Activated CD8-positive, alpha-beta memory T cell treated with anti-CD3 and anti-CD28 coated beads, Interleukin-2, amount 50 U/mL, for 1 hour (primary cell): ENCODE measurements around the gene TCF7L1.
"Not testable (repeated sequence)": the region's sequence is repeated elsewhere in the genome, so short reads cannot be mapped to it uniquely, and the experiment has no call there.

Experiments
- DNase-seq: peaks from one replicate; pipeline ENCODE4 v3.0.0-alpha.2; 2020; ENCODE audit errors: extremely low read depth

The TCF7L1 gene

DNA sequence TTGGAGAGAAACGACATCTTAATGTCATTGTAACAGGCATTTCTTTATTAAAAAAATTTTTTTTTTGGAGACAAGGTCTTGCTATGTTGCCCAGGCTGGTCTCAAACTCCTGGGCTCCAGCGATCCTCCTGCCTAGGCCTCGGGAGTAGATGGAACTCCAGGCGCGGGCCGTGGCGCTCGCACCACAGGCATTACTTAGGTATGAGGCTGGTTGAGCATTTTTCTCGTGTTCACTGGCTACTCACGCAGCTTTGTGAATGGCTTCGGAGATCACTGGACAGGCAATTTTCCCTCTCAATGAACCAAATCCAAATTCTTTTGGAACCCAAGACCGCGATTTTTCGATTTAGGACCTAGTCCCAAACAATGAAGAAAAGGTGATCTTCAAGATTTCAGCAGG is 795 bp upstream of the TCF7L1 start:
- no peak for DNase-seq

DNA sequence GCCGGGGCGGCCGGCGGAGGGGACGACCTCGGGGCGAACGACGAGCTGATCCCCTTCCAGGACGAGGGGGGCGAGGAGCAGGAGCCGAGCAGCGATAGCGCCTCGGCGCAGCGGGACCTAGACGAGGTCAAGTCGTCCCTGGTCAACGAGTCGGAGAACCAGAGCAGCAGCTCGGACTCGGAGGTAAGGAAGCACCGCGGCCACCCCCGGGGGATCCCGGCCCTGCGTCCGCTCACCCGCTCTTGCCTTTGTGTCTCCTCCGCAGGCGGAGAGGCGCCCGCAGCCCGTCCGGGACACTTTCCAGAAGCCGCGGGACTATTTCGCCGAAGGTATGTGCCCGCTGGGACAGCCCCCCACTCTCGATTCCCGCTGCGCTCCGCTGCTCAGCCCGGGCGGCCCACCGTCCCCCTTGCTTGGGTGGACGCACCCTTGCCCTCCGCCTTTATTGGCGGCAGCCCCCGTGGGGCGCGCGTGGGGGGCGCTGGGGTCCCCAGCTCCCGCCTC is 611 bp downstream of the TCF7L1 start:
- no peak for DNase-seq

DNA sequence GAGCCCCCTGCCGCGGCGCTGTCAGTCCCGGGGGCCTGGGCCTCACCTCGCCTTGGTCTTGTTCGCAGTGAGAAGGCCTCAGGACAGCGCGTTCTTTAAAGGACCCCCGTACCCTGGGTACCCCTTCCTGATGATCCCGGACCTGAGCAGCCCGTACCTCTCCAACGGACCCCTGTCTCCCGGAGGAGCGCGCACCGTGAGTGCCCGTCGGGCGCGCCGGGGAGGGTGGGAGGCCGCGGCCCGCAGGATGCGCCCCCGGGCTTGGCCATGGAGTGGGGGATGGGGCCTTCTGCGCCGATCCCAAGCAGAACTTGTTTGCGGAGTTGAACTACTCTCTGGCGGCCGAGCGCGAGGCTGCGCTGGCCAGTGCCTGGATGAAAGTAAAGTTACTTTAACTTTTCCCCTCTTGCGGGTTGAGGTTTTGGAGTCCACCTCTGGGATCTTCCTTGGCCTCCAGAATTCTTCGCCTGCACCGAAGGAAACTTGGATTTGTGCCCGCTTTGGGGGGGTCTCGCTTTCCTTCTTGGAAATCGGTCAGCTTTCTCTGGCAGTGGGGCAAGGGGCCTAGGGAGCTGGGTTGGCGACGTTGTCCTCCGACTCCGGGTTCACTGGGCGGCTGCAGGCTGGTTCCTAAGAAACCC is 1.2 kb downstream of the TCF7L1 start:
- DNase-seq, result no peak

DNA sequence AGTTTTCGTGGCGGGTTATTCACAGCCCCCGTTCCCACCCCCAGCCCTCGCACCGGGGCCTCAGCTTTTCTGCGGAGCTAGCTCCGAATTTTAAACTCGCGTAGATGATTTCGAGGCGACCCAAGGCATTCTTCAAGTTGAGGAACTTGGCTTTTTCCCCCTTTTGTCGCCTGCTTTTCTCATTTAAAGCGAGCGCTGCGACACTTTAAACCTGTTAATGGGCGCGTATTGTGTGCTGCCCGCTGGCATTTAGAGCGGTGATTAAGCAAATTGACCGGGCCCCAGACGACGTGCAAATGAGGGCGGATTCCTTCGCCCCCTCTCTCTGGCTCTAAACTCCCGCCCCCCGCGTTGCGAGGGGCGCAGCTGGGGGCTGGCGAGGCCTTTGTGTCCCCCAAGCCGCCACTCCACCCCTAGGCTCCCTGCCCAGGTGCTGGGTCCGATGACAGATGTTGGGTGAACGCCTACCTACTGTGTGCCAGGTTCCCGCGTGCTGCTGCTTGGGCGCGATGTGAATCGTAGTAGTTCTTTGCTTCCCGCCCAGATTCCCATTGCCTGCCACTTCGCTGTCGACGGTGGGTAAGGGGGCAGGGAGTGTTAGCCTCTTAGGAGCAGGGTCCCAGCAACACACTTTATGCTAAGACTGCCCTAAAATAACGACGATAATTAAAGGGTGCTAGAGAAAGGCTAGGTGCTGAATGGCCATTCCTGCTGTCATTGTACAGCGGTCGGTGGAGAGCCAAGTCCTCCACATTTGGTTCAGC is 1.9 kb downstream of the TCF7L1 start:
- no peak for DNase-seq

DNA sequence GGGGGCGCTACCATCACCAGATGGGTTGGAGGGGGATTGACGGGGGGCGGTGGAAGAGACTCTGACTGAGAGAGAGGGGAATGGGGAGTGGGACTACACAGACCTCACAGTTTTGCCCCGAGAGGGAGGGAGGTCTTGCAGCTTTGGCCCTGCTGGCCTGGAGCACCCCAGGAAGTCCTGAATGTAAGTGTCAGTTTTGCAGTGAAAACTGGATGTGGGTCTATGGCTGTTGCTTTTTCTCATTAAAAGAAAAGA is 2.4 kb downstream of the TCF7L1 start:
- DNase-seq, result no peak

DNA sequence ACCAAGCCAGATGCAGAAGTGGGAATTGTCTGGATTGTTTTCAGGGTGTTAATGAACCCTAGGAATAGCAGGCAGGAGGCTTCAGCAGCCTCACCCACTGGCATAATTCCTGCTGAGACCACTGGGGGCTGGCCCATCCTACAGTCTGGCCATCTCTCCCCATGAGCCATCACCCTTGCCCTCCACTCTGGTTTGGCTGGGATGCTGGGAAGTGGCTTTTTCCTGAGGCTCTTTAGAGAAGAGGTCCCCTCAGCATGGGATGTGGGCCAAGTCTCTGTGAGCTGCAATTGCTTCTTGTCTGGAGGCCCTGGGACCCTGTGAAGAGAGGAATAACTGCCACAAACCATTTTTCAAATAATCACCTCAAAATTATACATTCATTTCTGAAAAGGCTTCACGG is 4.0 kb downstream of the TCF7L1 start:
- no peak for DNase-seq

DNA sequence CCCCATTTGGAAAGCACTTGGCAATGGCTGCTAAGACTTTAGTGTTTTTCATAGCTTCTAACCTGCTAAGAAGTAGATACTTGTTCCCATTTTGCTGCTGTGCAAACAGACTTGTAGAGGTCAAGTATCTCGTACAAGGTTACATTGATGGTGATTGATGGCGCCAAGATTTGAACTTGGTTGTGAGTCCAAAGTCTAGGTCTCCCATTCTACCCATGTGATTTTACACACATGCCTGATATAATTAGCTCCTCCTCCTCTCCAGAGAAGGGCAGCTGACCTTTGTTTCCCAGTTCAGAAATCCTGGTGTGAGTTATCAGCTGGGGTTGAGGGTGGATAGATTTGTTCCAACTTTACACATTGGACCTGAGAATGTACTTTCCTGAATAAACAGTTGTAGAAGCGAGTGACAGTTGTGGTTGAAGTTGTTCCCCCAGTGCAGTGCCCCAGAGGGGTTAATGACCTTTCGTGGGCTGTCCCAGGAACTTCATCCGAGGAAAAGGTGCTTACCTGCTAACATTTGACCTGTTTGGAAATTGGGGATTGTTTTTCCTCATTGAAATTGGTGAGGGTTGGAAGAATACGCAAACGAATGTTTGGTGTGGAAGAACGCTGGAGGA is 10.4 kb downstream of the TCF7L1 start:
- DNase-seq, result no peak

DNA sequence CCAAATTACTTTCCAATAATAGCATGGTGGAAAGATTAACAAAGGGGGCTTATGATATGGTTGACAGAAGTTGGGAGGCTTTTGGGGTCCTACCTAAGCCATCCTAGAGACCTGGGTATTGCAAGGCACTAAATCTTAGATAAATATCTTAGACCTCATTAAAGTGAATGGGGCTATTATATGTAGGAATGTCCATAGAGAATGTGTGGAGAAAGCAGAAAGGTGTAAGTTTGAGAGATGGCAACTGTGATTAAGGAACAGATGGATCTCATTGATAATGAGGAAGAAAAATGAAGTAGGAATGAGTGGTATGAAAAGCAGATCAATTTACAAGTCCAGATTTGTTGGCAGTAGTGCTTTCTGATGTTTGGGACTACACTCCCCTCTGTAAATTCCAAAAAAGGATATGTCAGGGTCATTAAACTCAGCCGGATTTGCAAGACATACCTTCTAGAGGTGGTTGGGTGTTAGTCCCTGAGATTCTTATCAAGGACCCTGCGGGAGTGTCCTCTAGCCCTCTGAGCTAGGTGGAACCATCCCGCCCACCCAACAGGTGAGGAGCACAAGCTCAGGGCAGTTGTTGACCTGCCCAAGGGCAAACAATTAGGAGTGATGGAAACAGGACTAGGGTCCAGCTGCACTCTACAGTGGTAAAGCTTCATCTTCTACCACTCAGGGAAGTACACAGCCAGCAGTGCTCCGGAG is 12.1 kb downstream of the TCF7L1 start:
- DNase-seq, result no peak

DNA sequence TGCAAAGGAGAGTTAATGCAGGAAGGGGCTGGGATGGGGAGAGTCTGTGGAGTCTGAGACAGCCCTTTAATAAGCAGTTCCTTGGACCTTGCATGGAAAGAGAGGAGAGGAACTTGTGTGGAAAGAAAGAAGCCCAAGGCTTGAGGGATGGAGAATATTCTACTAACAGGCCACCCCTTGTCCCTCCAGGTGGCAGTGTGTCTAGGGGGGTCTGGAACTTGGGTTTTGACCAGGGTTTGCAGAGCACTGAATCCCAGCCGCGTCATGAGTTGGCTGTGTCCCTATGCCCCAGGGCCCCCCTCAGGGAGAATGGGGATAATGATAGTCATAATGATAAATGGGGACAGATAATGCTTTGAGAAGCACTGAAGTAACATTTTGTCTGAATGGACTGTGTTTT is 15.0 kb downstream of the TCF7L1 start:
- DNase-seq, result no peak

DNA sequence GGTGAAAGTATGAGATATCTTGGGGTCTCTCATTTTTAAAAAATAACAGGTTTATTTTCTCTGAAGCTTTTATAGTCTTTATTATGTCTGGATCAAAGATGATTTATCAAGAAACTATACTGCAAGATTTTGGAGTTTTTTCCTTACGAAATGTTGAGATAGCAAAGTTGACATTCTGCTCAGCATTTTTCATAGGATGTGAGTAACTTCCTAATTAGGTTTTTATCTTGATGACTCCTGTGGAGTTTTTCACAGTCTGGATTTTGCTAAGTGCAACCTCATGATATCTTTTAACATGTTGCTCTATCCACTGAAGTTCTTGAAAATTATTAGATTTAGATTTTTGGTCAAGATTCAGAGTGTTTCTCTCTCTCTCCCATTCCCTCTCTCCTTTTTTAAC is 17.8 kb downstream of the TCF7L1 start:
- DNase-seq, result no peak

DNA sequence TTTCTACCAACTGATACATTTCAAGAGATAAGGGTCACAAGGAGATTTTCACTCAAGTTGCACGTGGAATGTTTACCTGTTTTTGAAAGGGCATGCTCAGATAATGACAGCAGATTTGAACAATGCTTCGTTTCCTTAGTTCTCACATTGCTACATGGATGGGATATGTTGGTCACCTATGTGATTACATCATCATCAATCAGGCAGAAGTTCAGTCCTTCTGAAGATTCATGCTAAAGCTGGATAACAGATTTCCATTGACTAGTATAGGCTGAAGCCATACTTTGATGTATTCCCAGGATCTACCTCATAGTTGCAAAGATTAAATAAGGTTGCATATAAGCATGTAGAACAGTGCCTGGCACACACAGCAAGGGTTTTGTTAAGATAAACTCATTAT is 19.7 kb downstream of the TCF7L1 start:
- DNase-seq, result no peak

DNA sequence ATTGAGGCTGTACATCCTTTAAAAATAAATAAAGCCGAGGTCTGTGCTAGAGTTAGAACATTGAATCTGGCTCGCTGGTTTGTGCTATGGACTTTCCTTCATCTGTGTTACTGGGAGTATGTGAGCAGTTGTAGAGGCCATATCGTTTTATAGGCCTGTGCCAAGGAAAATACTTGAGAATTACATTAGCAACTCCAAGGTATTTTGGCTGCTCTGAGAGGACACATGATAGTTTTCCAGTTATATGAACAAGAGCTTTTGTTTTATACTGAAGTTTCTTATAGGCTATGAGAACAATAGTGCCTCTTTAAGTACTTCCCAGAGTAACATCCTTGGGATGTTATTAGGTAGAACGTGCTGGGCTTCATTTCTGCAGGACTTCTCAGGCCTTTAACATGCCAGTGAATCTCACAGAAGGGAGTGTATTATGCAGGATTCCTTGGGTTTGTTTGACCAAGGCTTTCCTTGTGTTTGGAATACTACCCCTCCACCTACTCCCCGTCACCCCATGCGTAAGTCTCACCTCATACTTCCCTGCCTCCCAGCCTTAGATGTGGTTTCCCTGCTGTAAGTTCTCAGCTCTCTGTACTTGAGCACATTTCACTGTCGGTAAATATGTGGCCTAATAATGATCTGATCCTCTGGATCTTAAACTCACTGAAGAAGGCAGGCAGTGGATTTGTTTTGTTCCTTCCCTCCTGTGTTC is 21.0 kb downstream of the TCF7L1 start:
- DNase-seq, result no peak

DNA sequence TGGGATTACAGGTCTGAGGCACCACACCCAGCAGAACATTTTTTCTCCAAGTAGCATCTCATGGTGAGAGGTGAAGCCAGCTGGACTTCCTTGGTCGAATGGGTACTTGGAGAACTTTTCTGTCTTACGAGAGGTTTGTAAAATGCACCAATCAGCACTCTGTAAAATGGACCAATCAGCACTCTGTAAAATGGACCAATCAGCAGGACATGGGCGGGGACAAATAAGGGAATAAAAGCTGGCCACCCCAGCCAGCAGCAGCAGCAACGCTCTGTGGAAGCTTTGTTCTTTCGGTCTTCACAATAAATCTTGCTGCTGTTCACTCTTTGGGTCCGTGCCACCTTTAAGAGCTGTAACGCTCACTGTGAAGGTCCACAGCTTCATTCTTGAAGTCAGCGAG is 21.9 kb downstream of the TCF7L1 start:
- DNase-seq, result not testable (repeated sequence)

DNA sequence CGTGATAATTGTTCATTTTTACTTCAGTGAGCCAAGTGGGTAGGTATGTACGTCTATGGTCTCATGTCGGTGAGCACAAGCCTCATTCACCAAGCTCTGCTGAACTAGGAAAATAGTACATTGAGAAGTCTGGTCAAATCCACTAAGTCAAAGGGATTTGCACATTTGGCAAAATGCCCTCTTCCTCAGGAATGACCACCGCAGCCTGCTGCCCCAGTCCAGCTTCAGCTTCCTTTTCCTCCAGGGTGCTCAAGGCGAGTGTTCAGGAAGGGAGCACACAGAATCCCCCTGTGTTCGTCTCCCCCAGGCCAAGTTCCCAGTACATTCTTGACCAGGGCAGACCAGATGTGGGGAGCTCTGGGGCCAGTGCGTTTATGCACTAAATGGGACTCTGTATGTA is 23.0 kb downstream of the TCF7L1 start:
- DNase-seq, result no peak

DNA sequence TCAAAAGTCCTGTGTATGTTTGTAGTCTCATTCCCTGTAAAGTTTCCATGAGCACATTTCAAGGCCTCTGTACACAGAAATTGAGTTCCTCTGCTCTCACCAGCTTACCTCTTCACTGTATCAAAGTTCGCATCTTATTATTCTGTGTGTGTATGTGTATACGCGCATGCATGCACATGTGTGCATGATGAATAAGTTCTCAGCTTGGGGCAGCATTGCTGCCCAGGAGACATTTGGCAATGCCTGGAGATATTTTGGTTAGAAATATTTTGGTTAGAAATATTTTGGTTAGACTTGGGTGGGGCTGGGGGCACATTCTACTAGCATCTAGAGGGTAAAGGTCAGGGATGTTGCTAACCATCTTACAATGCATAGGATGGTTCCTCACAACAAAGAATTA is 23.4 kb downstream of the TCF7L1 start:
- no peak for DNase-seq

DNA sequence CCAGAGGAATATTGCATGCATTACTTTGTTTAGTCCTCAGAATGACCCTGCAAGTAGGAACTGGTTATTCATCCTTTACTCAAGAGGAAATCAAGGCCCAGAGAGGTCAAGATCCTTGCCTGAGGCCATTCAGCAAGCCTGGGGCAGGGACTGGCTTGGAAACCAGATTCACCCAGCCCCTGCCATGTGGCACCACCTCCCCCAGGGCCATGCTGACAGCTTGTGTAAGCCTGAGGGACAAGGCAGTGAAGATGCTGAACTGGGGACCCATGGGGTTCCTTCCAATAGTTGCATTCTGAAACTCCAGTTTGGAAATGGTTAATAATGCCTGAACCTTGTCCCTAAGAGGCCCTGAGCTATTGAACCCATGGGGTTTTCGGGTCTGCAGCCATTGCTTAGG is 24.2 kb downstream of the TCF7L1 start:
- no peak for DNase-seq

DNA sequence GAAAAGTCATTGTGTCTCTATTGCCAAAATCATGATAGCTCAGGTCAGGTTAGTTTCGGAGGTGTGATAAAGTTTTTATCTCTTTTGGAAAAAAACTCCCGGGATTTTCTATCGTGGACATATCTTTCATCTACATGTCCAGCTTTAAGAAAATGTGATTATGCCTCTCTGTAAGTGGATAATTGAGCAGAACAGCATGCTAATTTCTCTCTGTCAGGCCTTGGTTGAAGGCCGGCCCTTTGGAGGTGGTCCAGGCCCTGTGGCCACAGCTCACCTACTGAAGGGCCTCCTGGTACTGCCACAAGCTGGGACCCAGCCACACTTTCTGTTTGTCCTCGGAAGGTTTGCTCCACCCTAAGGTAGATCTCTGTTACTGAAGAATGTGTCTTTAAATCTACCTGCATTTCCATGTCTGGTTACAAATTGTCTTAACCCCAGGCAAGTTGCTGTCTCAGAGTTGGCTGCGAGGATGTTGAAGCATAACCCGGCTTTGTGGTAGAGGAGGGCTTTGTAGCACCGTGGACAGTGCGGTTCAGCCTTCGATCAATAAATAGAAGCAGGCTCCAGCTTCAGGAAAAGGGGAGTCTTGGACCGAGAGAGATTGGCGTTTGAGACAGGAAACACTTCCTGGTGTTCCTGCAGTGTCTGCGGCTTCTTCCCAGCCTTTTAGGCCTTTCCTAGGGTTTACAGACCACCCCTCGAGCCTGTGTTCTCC is 25.5 kb downstream of the TCF7L1 start:
- no peak for DNase-seq

DNA sequence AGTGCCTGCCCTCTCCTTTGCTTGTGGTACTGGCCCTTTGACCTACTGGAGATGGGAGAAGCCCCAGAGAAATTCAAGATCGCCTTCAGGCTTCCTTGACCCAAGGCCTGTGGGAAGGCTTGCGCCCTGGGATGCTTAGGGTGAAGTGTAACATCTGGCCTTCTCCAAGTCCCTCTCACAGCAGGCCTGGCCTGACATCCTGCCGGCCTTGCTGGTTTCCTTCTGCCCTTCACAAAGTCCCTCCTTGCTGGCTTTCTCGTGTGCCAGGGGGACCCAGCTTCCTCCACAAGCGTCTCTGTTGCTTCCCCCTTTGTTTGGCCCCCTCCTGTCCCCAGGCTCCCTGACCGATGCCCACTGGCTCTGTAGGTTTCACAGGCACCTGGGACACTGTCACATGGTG is 26.4 kb downstream of the TCF7L1 start:
- DNase-seq, result no peak

DNA sequence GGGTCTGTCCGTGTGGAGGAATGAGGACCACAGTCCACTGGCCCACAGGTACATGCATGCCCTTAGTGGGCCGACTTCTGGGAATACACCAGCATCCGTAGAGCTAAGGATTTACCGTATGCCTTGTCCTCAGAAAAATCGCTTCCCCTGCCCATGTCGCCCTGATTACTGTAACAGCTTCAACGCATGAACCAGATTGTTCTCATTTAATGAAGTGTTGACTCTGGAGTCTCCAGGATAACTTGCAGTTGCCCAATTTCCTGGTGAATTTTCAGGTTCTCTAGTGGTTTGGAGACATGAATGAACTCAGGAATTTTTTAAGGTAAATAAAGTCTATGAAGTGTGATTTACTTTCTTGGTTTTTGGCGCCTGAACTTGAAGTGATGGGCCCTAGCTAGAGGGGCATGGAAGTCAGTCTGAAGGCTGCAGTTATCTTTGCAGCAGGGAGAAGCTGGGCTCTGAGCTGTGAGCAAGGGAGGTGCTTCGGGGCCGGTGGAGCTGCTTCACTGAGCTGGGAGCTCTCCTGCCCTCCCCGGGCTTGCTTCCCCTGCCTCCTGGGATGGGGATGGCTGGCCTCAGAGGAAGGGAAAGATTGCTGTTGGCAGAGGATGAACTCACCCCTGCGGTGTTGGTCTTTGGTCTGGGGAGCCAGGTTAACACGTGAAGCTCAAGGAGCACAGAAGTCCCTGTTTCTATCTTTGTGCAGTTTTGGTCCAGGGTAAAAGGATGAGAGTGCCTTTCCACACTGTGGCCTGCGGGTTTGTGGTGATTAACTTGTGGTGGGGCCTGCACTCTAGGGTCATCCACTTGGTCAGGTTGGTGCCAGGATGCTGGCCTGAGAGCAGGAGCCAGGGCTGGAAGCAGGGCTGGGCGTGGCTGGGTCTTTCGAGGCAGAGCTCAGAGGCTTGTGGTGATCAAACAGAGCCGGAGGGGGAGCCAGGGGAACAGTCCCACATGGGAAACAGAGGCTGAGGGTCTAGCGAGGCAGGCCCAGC is 28.1 kb downstream of the TCF7L1 start:
- no peak for DNase-seq

DNA sequence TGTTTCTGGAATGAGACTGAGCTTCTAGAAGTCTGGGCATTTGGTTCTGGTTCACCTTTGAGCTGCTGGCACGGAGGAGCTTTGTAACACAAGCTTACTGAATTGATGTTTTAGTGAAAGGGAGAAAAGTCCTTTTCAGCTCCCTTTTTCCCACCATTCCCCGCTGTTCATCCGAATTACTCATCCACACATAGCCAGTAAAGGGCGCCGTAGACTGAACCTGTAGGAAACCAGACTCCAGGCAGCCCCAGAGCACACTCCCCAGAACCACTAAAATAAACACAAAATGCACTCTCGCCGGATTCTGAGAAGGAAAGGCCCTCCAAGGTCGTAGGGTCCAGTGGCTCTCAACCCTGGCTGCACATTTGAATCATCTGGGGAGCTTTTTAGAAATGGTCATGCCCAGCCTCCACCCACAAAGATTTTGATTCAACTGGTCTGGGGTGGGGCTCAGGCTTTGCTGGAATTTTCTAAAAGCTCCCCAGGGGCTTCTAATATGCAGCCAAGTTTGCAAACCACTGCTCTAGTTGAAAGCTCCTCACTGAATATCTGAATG is 29.6 kb downstream of the TCF7L1 start:
- DNase-seq, result no peak
